Cardiac fibroblast (primary cell): ENCODE results near the gene DHRS9.

Source experiments
- DNase-seq, 2 donors: peaks; one replicate each; pipeline versions ENCODE4 v3.0.0 to v3.0.0-alpha.2; 2010; ENCODE audit warnings: low read depth in 2 of 2
- H3K4me3 ChIP-seq, 2 donors: replicated peaks in 1 of 2; 1 replicate in 1 of 2; 2 replicates in 1 of 2; pipeline ENCODE4 v1.5.1; 2011; ENCODE audit warnings: low read depth in 2 of 2, low read length in 2 of 2, mild to moderate bottlenecking in 2 of 2, moderate library complexity in 1 of 2
- TF ChIP-seq, protein P1 (sequence below): IDR thresholded peaks from one replicate; pipeline ENCODE4 v1.5.1; 2011; ENCODE audit warnings: low read depth, mild to moderate bottlenecking, low read length, inconsistent platforms

DHRS9 gene

DNA sequence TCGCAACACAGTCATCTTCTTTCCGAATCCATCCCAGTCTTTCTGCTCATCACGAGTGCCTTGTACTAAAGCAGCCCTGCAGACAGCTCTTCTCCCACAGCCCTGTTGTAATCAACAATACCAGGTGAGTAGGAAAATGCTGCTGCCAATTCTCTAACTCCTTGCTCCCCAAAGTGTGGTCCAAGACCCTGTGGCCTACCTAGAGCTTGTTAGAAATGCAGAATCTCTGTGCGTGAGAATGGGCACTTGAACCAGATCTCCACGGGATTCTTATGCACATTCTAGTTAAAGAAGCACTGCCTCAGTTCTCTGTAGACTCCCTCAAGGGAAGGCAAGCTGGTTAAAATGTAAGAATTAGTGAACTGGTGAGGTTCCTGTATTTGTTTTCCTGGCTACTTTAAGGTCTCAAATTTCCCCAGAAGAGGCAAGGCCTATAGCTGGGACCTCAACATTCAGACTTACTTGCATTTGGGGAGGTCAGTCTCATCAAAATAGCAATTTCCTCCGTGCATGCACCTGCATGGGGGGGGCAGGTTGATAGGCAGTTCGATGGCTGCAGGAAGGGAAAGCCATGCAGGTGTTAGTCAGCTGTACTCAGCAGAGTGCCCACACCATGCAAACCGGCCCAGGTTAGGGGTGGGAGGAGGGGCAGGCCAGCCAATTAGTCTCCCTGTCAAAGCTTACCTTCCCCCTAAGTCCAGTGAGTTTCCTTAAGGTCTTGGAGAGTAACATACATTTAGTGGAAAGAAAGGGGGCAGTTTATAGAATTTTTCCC, 70.8 kb downstream of the DHRS9 start:
- no peak overlapping the region for H3K4me3 ChIP-seq
- DNase-seq: no peak
- TF ChIP-seq, protein P1, sequence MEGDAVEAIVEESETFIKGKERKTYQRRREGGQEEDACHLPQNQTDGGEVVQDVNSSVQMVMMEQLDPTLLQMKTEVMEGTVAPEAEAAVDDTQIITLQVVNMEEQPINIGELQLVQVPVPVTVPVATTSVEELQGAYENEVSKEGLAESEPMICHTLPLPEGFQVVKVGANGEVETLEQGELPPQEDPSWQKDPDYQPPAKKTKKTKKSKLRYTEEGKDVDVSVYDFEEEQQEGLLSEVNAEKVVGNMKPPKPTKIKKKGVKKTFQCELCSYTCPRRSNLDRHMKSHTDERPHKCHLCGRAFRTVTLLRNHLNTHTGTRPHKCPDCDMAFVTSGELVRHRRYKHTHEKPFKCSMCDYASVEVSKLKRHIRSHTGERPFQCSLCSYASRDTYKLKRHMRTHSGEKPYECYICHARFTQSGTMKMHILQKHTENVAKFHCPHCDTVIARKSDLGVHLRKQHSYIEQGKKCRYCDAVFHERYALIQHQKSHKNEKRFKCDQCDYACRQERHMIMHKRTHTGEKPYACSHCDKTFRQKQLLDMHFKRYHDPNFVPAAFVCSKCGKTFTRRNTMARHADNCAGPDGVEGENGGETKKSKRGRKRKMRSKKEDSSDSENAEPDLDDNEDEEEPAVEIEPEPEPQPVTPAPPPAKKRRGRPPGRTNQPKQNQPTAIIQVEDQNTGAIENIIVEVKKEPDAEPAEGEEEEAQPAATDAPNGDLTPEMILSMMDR: no peak

DNA sequence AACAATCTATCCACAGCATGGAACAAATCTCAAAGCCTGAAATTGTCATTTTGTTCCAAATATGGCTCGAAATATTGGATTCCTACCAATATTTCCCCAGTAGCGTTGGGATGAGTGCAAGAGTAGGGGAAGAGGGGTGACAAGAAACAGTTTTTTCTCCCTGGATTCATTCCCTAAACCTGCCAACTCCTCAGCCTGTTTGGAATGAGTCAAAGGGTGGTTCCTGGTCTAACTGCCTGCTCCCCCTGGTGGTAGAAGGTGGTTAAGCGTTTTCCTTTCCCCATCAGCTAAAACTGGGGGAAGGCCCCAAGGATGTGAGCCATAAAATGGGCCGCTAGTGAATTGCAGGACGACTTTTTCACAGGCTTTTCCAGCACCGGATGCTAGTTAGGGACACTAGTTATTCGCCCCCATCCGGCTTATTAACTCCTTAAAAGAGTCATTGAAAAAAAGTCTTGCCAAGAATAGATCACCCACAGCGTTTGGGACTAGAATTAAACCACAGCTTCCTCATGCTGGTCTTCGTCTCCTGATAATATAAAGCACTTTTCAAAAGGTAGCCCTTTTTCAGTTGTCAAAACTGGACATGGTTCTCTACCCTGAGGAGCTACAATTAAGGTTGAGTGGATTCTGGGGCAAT, 72.5 kb downstream of the DHRS9 start:
- no peak overlapping the region for H3K4me3 ChIP-seq
- TF ChIP-seq, protein P1: peak; percentile 91
- peak; percentile 77 to 78 for DNase-seq

DNA sequence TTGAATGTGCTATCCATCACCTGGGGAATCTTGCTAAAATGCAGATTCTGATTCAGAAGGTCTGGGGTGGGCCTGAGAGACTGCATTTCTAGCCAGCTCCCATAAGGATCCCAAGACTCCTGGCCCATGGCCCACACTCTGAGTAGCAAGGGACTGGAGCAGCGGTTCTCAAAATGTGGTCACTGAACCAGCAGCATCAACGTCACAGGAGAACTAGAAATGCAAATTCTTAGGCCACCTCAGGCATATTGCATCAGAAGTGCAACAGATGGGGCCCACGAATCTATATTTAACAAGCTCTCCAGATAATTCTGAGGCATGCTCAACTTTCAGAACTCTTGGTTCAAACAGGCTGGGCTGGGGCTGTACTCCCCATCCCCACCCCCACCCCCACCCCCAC, 74.6 kb downstream of the DHRS9 start:
- no peak for DNase-seq
- H3K4me3 ChIP-seq: no peak overlapping the region
- TF ChIP-seq, protein P1: no peak
